ENCODE results near the gene TTC33. TPM values are rescaled to one million over a fixed set of nuclear protein-coding genes. Genes with fewer than 3 reads are reported as not detected.
"Not testable (repeated sequence)": the region's sequence is repeated elsewhere in the genome, so short reads cannot be mapped to it uniquely, and the experiment has no call there.

Gene TTC33
- total and polyA plus RNA-seq, 7 donors = 11.0 to 38.5 (median 25.3) TPM

DNA sequence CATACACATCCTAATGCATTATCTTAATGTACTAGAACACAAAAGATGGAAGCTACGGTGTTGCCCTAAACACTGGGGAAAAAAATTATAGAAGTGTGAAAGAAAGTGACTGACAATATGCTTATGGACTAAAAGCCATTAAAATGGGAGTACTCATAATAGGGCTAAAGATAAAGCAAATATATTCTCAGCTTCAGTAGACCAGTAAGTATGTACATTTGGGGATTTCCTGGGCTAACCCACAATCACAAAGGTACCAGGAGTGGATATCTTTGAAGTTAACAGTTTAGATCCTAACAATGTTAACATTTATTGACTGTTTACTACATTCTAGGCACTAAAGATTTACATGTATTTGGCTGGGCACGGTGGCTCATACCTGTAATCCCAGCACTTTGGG lies 39.2 kb downstream of the TTC33 start:
- no peaks in the 10 kb centered on the region for H3K9me3 ChIP-seq
- no peaks in the 10 kb centered on the region for H3K4me1 ChIP-seq
- ATAC-seq (no peak), DNase-seq (no peak)
- WGBS, 3 donors = 94 to 99% (median 95%) methylated on average over 2 of the region's 2 CpGs
- H3K27ac ChIP-seq = no peak overlapping the region
- intact Hi-C loops (cut with DNase I) = no loop called here
- H3K36me3 ChIP-seq (ENCODE audit: insufficient read depth in 1 of 2, low read depth in 1 of 2) = peaks cover 3 to 7% of the 10 kb centered on the region in 2 donors
- no peak overlapping the region for H3K4me3 ChIP-seq
- no peak for TF ChIP-seq CTCF (IDR thresholded peaks at IDR 0.05)
- no peaks in the 10 kb centered on the region for H3K27me3 ChIP-seq (ENCODE audit: insufficient read depth in 3 of 3, low read length in 2 of 3)

GRCh38 chr5:40716000-40716399 lies 39.8 kb downstream of the TTC33 start:
- no peak overlapping the region for H3K27ac ChIP-seq
- no peaks in the 10 kb centered on the region for H3K27me3 ChIP-seq (ENCODE audit: insufficient read depth in 3 of 3, low read length in 2 of 3)
- no peak for TF ChIP-seq CTCF (IDR thresholded peaks at IDR 0.05)
- no peaks in the 10 kb centered on the region for H3K4me1 ChIP-seq
- DNase-seq (no peak), ATAC-seq (no peak)
- peaks cover 3 to 4% of the 10 kb centered on the region in 2 donors for H3K36me3 ChIP-seq (ENCODE audit: insufficient read depth in 1 of 2, low read depth in 1 of 2)
- no peak overlapping the region for H3K4me3 ChIP-seq
- intact Hi-C loops (cut with DNase I) = no loop called here
- 28 to 57% (median 32%) methylated on average over 2 of the region's 2 CpGs for WGBS, 3 donors
- no peaks in the 10 kb centered on the region for H3K9me3 ChIP-seq

- Histone ChIP-seq H3K27me3 (ENCODE audit: insufficient read depth in 3 of 3, low read length in 2 of 3) (no peaks in the 10 kb centered on the region), H3K27ac (no peak overlapping the region), H3K4me1 (no peaks in the 10 kb centered on the region), H3K36me3 (ENCODE audit: insufficient read depth in 1 of 2, low read depth in 1 of 2) (peaks cover 0 to 4% of the 10 kb centered on the region in 2 donors), H3K4me3 (no peak overlapping the region), H3K9me3 (no peaks in the 10 kb centered on the region)
- intact Hi-C loops (cut with DNase I) = no loop called here
- DNase-seq = no peak
- no peak for TF ChIP-seq CTCF (IDR thresholded peaks at IDR 0.05)
- no peak for ATAC-seq
Observed at GRCh38 chr5:40714001-40714400, 41.8 kb downstream of the TTC33 start.

- intact Hi-C loops (cut with DNase I); H3K4me3 ChIP-seq; H3K4me1 ChIP-seq; ATAC-seq; H3K27ac ChIP-seq; H3K9me3 ChIP-seq; H3K27me3 ChIP-seq (ENCODE audit: insufficient read depth in 3 of 3, low read length in 2 of 3); DNase-seq; H3K36me3 ChIP-seq (ENCODE audit: insufficient read depth in 1 of 2, low read depth in 1 of 2): not testable (repeated sequence)
Observed at GRCh38 chr5:40710575-40710974, 45.2 kb downstream of the TTC33 start.

GRCh38 chr5:40705484-40705883 lies 50.3 kb downstream of the TTC33 start:
- H3K36me3 ChIP-seq (ENCODE audit: insufficient read depth in 1 of 2, low read depth in 1 of 2) = not testable (repeated sequence)
- peaks cover 22% of the 10 kb centered on the region for H3K9me3 ChIP-seq

GRCh38 chr5:40702027-40702426 lies 53.7 kb downstream of the TTC33 start:
- H3K27me3 ChIP-seq (ENCODE audit: insufficient read depth in 3 of 3, low read length in 2 of 3); H3K4me1 ChIP-seq; H3K4me3 ChIP-seq; H3K27ac ChIP-seq; DNase-seq; intact Hi-C loops (cut with DNase I); ATAC-seq; H3K36me3 ChIP-seq (ENCODE audit: insufficient read depth in 1 of 2, low read depth in 1 of 2): not testable (repeated sequence)
- peaks cover 22% of the 10 kb centered on the region for H3K9me3 ChIP-seq

More at GRCh38 chr5:40705484-40705883, 50.3 kb downstream of the TTC33 start:
- ATAC-seq; intact Hi-C loops (cut with DNase I); H3K4me3 ChIP-seq; H3K4me1 ChIP-seq; DNase-seq; H3K27me3 ChIP-seq (ENCODE audit: insufficient read depth in 3 of 3, low read length in 2 of 3); H3K27ac ChIP-seq: not testable (repeated sequence)
- WGBS, 3 donors = 88 to 97% (median 95%) methylated on average over 1 of the region's 1 CpG

Measured in psoas muscle (tissue), 8 donors.